Keratinocyte (primary cell): ENCODE results near the gene SHOC1. TPM values are rescaled to one million over a fixed set of nuclear protein-coding genes. Genes with fewer than 3 reads are reported as not detected.

Experiments
- DNase-seq: peaks from one replicate; pipeline ENCODE4 v3.0.0-alpha.2; 2011; ENCODE audit warnings: low read depth, missing footprints, low spot score
- FAIRE-seq: peaks from 2 replicates; lab custom pipeline; 2011; peaks lifted over from hg19 to GRCh38; lab: Jason Lieb, UNC
- H2AFZ ChIP-seq: 2 replicates; pipeline ENCODE4 v1.6.0; 2012; ENCODE audit warnings: low read length, control low read depth, inconsistent platforms; ENCODE audit not compliant: control insufficient read depth
- H3K27ac ChIP-seq: 2 replicates; pipeline ENCODE4 v1.5.1; 2011; ENCODE audit warnings: low read length; ENCODE audit not compliant: control insufficient read depth, insufficient read depth
- H3K27me3 ChIP-seq: 3 replicates; pipeline ENCODE4 v1.6.0; 2011; ENCODE audit warnings: low read length; ENCODE audit not compliant: control insufficient read depth, insufficient read depth; ENCODE audit errors: extremely low read depth
- H3K36me3 ChIP-seq, 2 experiments: 2 replicates in 1 of 2; 3 replicates in 1 of 2; pipeline ENCODE4 v1.5.1; 2011; ENCODE audit warnings: low read length in 2 of 2, mild to moderate bottlenecking in 1 of 2; ENCODE audit not compliant: control insufficient read depth in 2 of 2, insufficient read depth in 2 of 2; ENCODE audit errors: extremely low read depth in 1 of 2
- H3K4me1 ChIP-seq: 3 replicates; pipeline ENCODE4 v1.5.1; 2011; ENCODE audit warnings: low read length; ENCODE audit not compliant: control insufficient read depth, insufficient read depth; ENCODE audit errors: extremely low read depth
- H3K4me2 ChIP-seq: 3 replicates; pipeline ENCODE4 v1.6.0; 2011; ENCODE audit warnings: low read depth, low read length; ENCODE audit not compliant: control insufficient read depth, insufficient read depth; ENCODE audit errors: extremely low read depth
- H3K4me3 ChIP-seq, 3 experiments: fragments of 200-600 bp in 1 of 3; sonication (generic) in 1 of 3; 2 replicates in 2 of 3; 3 replicates in 1 of 3; pipeline ENCODE4 v1.5.1; 2011 to 2016; ENCODE audit warnings: low read length in 3 of 3, mild to moderate bottlenecking in 3 of 3, control low read depth in 2 of 3, inconsistent platforms in 1 of 3, low read depth in 1 of 3, mixed read lengths in 1 of 3, mixed run types in 1 of 3, moderate library complexity in 1 of 3; ENCODE audit not compliant: control insufficient read depth in 2 of 3, insufficient read depth in 2 of 3; ENCODE audit errors: extremely low read depth in 1 of 3
- H3K79me2 ChIP-seq: 2 replicates; pipeline ENCODE4 v1.6.0; 2012; ENCODE audit warnings: low read length; ENCODE audit not compliant: control insufficient read depth, insufficient read depth
- H3K9ac ChIP-seq: 3 replicates; pipeline ENCODE4 v1.6.0; 2011; ENCODE audit warnings: low read length; ENCODE audit not compliant: control insufficient read depth, insufficient read depth; ENCODE audit errors: extremely low read depth
- H3K9me1 ChIP-seq: 3 replicates; pipeline ENCODE4 v1.6.0; 2011; ENCODE audit warnings: low read length; ENCODE audit not compliant: control insufficient read depth, insufficient read depth; ENCODE audit errors: extremely low read depth
- H3K9me3 ChIP-seq: 2 replicates; pipeline ENCODE4 v1.5.1; 2012; ENCODE audit warnings: low read depth, low read length; ENCODE audit not compliant: control insufficient read depth
- H4K20me1 ChIP-seq: 3 replicates; pipeline ENCODE4 v1.6.0; 2011; ENCODE audit warnings: low read length; ENCODE audit not compliant: control insufficient read depth, insufficient read depth; ENCODE audit errors: extremely low read depth
- CTCF ChIP-seq, 3 experiments: IDR thresholded peaks in 1 of 3; conservative IDR thresholded peaks in 1 of 3; optimal IDR thresholded peaks in 1 of 3; 2 replicates in 2 of 3; 3 replicates in 1 of 3; pipeline versions ENCODE3 to v1.5.1; 2011; ENCODE audit warnings: low read length in 3 of 3, mild to moderate bottlenecking in 3 of 3, moderate library complexity in 2 of 3, control low read depth in 1 of 3, inconsistent platforms in 1 of 3; ENCODE audit not compliant: insufficient read depth in 2 of 3; ENCODE audit errors: extremely low read depth in 1 of 3
- EZH2 ChIP-seq: IDR thresholded peaks from one replicate; pipeline ENCODE4 v1.6.1; 2012; ENCODE audit warnings: inconsistent platforms, mild to moderate bottlenecking, low read length, moderate library complexity
- dilution Hi-C: fragments of 300-500 bp; cut with MboI; formaldehyde crosslinking; loops from one replicate; pipeline ENCODE4 v1.7.0; 2020; ENCODE audit warnings: low sequenced_read_pairs; ENCODE audit not compliant: extremely low pct_ligation_motif_present
- polyA plus RNA-seq, 5 experiments: library from polyadenylated mRNA; depleted of rRNA in 3 of 5; stranded (reverse) in 3 of 5; stranded (forward) in 1 of 5; unstranded in 1 of 5; fragments of >200 nt; gene quantifications; 1 replicate in 1 of 5; 2 replicates in 3 of 5; 3 replicates in 1 of 5; pipeline versions ENCODE4 v1.2.1 to v1.2.3, GENCODE V29; 2011 to 2012; ENCODE audit warnings: missing spikeins in 2 of 5, low read depth in 1 of 5, low replicate concordance in 1 of 5

Gene SHOC1
- polyA plus RNA-seq, 1 donor (not counting 4 experiments of a cell fraction or from before 2014, with no cell fraction given), result 0.03 TPM

DNA sequence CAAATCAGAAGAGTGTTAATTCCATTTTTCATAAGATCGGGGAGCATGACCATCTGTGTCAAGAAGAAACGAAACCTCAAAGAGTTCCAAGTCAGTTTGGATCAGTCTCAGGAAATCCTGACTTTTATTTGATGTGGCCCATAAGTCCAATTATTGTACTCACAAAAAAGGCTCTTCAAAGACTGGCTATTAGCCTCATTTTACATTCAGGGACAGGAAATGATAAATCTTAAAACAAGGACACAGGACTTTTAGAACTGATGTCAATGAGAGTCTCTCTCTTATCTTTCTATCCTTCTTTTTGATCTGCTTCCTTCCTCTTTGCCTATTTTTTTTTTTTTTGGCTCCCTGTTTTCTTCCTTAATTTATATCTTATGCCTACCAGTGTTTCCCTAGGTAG is 43.7 kb upstream of the SHOC1 start:
- FAIRE-seq (no peak), DNase-seq (no peak)
- Histone ChIP-seq H3K4me2 (no peak overlapping the region), H4K20me1 (no peaks in the 10 kb centered on the region), H3K9me3 (no peaks in the 10 kb centered on the region), H3K4me1 (peaks cover 22% of the 10 kb centered on the region), H2AFZ (no peak overlapping the region), H3K4me3 (no peak overlapping the region), H3K79me2 (no peaks in the 10 kb centered on the region), H3K9ac (no peak overlapping the region), H3K9me1 (no peaks in the 10 kb centered on the region), H3K27me3 (no peaks in the 10 kb centered on the region), H3K36me3 (no peaks in the 10 kb centered on the region), H3K27ac (no peak overlapping the region)
- dilution Hi-C loops, result no loop called here
- TF ChIP-seq CTCF (optimal IDR thresholded peaks at IDR 0.05 in 1 of 3, IDR thresholded peaks at IDR 0.05 in 1 of 3, conservative IDR thresholded peaks at IDR 0.05 in 1 of 3; ENCODE audit: extremely low read depth in 1 of 3, insufficient read depth in 2 of 3, low read length in 3 of 3) (no peak), EZH2 (no peak)

DNA sequence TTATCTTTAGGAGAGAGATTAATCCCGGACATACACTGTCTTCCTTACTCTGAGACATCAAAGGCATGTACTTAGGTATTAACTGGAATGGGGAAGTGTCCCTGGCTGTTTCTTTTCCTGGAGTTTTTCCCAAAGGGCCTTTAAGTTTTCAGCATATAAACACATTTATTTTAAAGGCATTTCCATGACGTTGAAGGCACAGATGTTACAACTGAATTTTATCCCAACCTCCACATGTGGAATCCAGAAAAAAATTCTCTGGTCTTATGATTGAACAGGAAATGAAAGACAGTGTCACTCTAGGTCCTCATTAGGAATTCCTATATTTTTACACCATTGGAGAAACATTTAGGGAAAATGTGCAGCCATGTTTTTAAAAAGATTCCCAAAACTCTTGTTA is 41.6 kb upstream of the SHOC1 start:
- Histone ChIP-seq H3K9ac (no peak overlapping the region), H2AFZ (no peak overlapping the region), H3K4me2 (no peak overlapping the region), H3K36me3 (no peaks in the 10 kb centered on the region), H3K4me3 (no peak overlapping the region), H3K9me3 (no peaks in the 10 kb centered on the region), H3K9me1 (no peaks in the 10 kb centered on the region), H3K27me3 (no peaks in the 10 kb centered on the region), H3K27ac (no peak overlapping the region), H3K79me2 (no peaks in the 10 kb centered on the region), H4K20me1 (no peaks in the 10 kb centered on the region), H3K4me1 (peaks cover 30% of the 10 kb centered on the region)
- dilution Hi-C loops, result no loop called here
- DNase-seq (no peak), FAIRE-seq (no peak)
- TF ChIP-seq CTCF (optimal IDR thresholded peaks at IDR 0.05 in 1 of 3, IDR thresholded peaks at IDR 0.05 in 1 of 3, conservative IDR thresholded peaks at IDR 0.05 in 1 of 3; ENCODE audit: extremely low read depth in 1 of 3, insufficient read depth in 2 of 3, low read length in 3 of 3) (no peak), EZH2 (no peak)
